Adipose tissue (tissue), 3 donors: ENCODE measurements around the gene ARMH2. TPM values are rescaled to one million over a fixed set of nuclear protein-coding genes. Genes with fewer than 3 reads are reported as not detected.

Experiments
- polyA plus RNA-seq, 3 donors: library from polyadenylated mRNA; stranded (reverse); fragments of 200-250 nt; gene quantifications; one replicate each; pipeline ENCODE4 v1.2.3, GENCODE V29; 2013
- donor health status: healthy with polysubstance abuse.
- donor health status: Bipolar disorder and iron deficiency.
- donor health status: healthy.

ARMH2 gene
- polyA plus RNA-seq, 3 donors = not detected

Other genes starting within 250 kb of the ARMH2 start
- under 1 TPM in 2 of 3 donors, not detected in 1; 0.06 to 0.44 TPM for gene KIAA0319, start 152.7 kb downstream of the ARMH2 start, polyA plus RNA-seq
- gene TDP2, start 132.0 kb downstream of the ARMH2 start, polyA plus RNA-seq = 10 to 100 TPM; 18.9 to 34.3 (median 19.8) TPM
- 1 to 10 TPM; 7.1 to 9.4 (median 7.2) TPM for gene ACOT13, start 131.8 kb downstream of the ARMH2 start, polyA plus RNA-seq
- gene C6orf62, start 79.8 kb downstream of the ARMH2 start, polyA plus RNA-seq = 10 to 100 TPM; 40.9 to 48.3 (median 41.1) TPM
- gene GMNN, start 24.0 kb downstream of the ARMH2 start, polyA plus RNA-seq = 10 to 100 TPM in 2 of 3 donors, 1 to 10 TPM in 1; 6.5 to 54.4 (median 20.6) TPM
- 10 to 100 TPM in 1 of 3 donors, 1 to 10 TPM in 2; 1.6 to 12.6 (median 7.5) TPM for gene RIPOR2, start 137.0 kb upstream of the ARMH2 start, polyA plus RNA-seq